ENCODE measurements around the gene NPM1.
A peak's percentile ranks its signal among the peaks of the same experiment; 100 is the strongest.
"Not testable (repeated sequence)": the region's sequence is repeated elsewhere in the genome, so short reads cannot be mapped to it uniquely, and the experiment has no call there.

Gene NPM1

DNA sequence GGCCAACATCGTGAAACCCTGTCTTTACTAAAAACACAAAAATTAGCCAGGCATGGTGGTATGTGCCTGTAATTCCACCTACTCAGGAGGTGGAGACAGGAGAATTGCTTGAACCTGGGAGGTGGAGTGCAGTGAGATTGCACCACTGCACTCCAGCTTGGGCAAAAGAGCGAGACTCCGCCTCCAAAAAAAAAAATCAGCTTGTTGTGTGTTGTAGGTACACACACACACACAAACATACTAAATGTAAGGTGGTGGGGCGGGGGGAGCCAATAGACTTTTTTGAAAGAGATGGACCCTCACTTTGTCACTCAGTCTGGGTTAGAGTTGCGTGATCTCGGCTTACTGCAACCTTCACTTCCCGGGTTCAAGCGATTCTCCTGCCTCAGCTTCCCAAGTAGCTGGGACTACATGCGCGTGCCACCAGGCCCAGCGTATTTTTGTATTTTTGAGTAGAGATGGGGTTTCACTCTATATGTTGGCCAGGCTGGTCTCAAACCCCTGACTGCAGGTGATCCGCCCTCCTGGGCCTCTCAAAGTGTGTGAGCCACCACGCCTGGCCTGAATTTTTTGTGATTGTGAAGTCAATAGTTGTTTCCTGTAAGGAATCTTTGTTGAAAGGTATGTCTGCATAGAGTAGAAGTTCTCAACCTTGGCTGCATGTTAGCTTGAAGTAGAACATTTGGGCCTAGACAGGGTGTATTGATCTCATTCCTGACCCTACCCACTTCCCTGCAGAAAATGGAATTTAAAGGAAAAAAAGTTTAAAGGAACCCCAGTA, 13.7 kb downstream of the NPM1 start:
- in situ Hi-C loops (cut with MboI; ENCODE audit: low pct_unique_long_range_greater_than_20kb, low sequenced_read_pairs, unreplicated experiment), result loop anchor here (25.0 kb wide), 1 partner anchor 636 kb away; no protein-coding TSS in a partner anchor
- no peak for TF ChIP-seq CTCF (IDR thresholded peaks at IDR 0.05; ENCODE audit: extremely low read depth, insufficient read depth, missing control alignments)
- DNase-seq (ENCODE audit: low spot score), result no peak

DNA sequence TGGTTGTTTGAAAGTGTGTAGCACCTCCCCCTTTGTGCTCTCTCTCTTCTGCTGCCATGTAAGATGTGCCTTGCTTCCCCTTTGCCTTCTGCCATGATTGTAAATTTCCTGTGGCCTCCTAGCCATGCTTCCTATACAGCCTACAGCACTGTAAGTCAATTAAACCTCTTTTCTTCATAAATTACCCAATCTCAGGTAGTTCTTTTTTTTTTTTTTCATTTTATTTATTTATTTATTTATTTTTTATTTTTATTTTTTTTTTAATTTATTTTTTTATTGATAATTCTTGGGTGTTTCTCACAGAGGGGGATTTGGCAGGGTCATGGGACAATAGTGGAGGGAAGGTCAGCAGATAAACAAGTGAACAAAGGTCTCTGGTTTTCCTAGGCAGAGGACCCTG, 15.1 kb downstream of the NPM1 start:
- not testable (repeated sequence) for DNase-seq (ENCODE audit: low spot score)
- in situ Hi-C loops (cut with MboI; ENCODE audit: low pct_unique_long_range_greater_than_20kb, low sequenced_read_pairs, unreplicated experiment), result loop anchor here (25.0 kb wide), 1 partner anchor 635 kb away; no protein-coding TSS in a partner anchor

DNA sequence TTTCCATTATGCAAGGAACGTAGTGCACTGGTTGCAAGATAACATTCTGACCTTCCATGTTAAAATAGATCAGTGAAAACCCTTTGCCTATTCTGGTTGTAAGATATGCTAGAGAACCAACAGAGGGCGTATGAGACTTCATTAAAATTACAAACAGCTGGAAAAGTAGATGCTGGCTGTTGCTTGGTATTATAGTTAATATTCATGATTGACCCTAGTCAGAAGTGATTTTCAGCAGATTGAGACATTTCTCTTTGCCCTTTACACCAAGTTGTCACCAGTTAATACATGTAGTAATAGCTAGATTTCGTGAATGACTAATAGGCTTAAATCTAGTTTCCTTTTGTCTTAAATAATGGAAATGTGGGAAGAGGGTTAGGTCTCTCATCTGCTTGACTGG, 18.0 kb downstream of the NPM1 start:
- no peak for DNase-seq (ENCODE audit: low spot score)
- in situ Hi-C loops (cut with MboI; ENCODE audit: low pct_unique_long_range_greater_than_20kb, low sequenced_read_pairs, unreplicated experiment), result loop anchor here (25.0 kb wide), 1 partner anchor 632 kb away; no protein-coding TSS in a partner anchor
- TF ChIP-seq CTCF (IDR thresholded peaks at IDR 0.05; ENCODE audit: extremely low read depth, insufficient read depth, missing control alignments), result peak; percentile 24

- DNase-seq (ENCODE audit: low spot score), result no peak
- in situ Hi-C loops (cut with MboI; ENCODE audit: low pct_unique_long_range_greater_than_20kb, low sequenced_read_pairs, unreplicated experiment), result loop anchor here (25.0 kb wide), 1 partner anchor 630 kb away; no protein-coding TSS in a partner anchor
- TF ChIP-seq CTCF (IDR thresholded peaks at IDR 0.05; ENCODE audit: extremely low read depth, insufficient read depth, missing control alignments), result no peak
These were observed 19.6 kb downstream of the NPM1 start for GRCh38 chr5:171407234-171407633.

DNA sequence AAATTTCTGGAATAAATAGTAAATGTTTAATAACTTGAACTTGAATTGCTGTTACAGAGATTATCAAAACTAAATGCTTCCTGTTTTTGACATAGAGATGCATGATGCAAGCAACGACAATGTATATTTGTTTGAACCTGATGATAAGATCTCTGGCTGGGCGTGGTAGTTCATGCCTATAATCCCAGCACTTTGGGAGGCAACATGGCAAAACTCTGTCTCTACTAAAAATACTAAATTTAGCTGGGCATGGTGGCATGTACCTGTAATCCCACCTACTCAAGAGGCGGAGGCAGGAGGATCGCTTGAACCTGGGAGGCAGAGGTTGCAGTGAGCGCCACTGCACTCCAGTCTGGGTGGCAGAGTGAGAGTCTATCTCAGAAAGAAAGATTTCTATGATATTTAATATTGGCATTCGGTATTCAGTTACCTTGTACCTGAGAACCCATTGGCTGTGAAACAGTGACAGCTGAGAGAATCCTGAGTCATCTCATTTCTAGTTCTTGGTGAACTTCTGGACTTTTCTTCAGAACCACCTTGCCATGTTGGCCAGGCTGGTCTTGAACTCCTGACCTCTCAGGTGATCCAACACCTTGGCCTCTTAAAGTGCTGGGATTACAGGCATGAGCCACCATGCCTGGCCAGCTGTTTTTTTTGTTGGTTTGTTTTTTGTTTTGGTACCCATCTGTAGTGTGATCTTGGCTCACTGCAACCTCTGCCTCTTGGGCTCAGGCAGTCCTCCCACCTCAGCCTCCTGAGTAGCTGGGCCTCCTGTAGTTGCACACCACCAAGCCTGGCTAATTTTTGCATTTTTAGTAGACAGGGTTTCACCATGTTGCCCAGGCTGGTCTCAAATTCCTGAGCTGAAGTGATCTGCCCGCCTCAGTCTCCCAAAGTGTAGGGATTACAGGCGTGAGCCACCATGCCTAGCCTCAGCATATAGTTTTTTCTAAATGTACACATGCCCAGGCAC, 21.8 kb downstream of the NPM1 start:
- no peak for DNase-seq (ENCODE audit: low spot score)
- TF ChIP-seq CTCF (IDR thresholded peaks at IDR 0.05; ENCODE audit: extremely low read depth, insufficient read depth, missing control alignments), result no peak
- in situ Hi-C loops (cut with MboI; ENCODE audit: low pct_unique_long_range_greater_than_20kb, low sequenced_read_pairs, unreplicated experiment), result loop anchor here (25.0 kb wide), 1 partner anchor 628 kb away; no protein-coding TSS in a partner anchor

DNA sequence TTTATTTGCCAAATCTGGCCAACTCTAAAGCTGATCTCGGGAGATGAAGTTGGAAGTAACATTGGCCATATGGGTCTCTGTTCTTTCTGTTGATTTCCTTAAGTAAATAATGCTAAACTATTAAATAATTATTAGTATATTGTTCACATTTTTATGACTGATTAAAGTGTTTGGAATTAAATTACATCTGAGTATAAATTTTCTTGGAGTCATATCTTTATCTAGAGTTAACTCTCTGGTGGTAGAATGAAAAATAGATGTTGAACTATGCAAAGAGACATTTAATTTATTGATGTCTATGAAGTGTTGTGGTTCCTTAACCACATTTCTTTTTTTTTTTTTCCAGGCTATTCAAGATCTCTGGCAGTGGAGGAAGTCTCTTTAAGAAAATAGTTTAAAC, 22.5 kb downstream of the NPM1 start:
- no peak for TF ChIP-seq CTCF (IDR thresholded peaks at IDR 0.05; ENCODE audit: extremely low read depth, insufficient read depth, missing control alignments)
- in situ Hi-C loops (cut with MboI; ENCODE audit: low pct_unique_long_range_greater_than_20kb, low sequenced_read_pairs, unreplicated experiment), result loop anchor here (25.0 kb wide), 1 partner anchor 627 kb away; no protein-coding TSS in a partner anchor
- no peak for DNase-seq (ENCODE audit: low spot score)

Measured in GM13977 (cell line).